GM19438 (cell line): ENCODE data around the gene MAL.

ENCODE experiments used
- ATAC-seq: cut with Tn5 transposase; IDR thresholded peaks from one replicate; pipeline ENCODE4 v1.9.1; 2021; ENCODE audit warnings: low read depth; ENCODE audit not compliant: unreplicated experiment

Gene MAL

DNA sequence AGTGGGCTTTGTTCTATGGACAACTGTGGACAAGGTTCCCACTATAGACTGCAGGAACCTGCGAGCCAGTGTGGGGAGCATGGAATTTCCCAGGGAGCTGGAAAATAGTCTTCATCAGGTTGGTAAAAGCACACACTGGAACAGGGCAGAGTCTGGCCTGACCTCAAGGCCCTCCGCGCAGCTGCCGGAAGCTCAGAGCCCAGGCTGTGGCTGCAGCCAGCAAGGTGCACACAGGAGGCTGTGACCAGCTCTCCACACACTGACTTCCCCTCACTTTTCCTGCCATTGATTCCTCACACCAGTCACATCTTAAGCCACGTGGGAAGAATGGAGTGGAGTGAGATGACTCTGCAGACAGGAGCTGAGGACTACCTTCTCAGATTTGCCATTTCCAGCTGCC, 19.1 kb downstream of the MAL start:
- no peak for ATAC-seq

DNA sequence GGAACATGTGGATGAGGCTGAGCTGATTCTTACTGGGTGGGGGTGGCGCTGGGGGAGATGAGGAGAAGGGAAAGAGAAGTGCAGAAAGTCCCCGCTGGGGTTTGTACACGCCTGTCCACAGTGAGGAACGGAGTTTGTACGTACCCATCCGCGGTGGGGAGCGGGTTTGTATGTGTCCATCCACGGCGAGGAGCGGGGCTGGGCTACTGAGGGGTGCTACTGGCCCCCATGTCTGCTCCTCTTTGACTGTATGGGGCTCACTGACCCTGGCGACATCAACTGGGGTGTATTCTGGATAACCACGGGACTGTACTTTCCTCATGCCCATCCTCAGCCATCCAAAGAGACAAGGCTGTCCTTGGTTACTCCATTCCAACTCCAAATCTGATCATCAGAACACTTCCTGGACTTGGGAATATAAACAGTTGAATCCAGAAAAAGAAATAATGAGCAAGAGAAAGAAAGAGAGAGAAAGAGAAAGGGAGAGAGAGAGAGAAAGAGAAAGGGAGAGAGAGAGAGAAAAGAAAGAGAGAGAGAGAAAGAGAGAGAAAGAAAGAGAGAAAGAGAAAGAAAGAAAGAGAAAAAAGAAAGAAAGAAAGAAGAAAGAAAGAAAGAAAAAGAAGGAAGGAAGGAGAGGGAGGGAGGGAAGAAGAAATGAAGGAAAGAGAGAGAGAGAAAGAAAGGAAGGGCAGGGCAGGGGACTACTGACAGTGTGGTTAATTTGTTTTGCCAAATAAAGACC, 21.0 kb downstream of the MAL start:
- ATAC-seq, result no peak

DNA sequence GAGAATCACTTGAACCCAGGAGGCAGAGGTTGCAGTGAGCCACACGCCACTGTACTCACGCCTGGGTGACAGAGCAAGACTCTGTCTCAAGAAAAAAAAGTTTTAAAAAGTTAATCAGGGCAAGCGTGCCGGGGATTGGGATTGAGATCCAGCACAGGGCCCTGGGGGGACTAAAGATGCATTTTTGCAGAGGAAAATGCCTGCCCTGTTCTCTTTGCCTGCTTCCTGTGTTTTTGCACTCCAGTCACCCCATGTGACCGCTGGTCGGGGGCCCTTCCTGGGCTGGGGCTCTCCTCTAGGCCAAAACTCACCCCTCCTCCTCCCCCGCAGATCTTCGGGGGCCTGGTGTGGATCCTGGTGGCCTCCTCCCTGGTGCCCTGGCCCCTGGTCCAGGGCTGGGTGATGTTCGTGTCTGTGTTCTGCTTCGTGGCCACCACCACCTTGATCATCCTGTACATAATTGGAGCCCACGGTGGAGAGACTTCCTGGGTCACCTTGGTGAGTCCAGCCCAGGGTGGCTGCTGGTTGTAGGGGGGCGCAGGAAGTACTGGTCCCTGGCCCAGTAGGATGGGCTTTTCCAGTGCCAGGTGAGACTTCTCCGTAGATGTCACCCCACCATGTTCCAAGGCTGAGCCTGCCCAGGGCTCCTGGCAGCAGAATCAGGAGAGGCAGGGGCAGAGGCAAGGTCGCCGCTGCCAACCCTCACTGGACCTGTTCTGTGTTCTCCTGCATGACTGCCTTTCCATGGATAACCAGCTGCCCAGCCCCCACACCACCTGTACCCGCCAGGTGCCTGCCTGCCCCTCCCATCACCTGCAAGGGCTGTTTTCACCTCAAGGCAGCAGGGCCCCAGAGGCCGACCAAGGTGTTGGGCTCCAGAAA, 22.4 kb downstream of the MAL start:
- no peak for ATAC-seq

DNA sequence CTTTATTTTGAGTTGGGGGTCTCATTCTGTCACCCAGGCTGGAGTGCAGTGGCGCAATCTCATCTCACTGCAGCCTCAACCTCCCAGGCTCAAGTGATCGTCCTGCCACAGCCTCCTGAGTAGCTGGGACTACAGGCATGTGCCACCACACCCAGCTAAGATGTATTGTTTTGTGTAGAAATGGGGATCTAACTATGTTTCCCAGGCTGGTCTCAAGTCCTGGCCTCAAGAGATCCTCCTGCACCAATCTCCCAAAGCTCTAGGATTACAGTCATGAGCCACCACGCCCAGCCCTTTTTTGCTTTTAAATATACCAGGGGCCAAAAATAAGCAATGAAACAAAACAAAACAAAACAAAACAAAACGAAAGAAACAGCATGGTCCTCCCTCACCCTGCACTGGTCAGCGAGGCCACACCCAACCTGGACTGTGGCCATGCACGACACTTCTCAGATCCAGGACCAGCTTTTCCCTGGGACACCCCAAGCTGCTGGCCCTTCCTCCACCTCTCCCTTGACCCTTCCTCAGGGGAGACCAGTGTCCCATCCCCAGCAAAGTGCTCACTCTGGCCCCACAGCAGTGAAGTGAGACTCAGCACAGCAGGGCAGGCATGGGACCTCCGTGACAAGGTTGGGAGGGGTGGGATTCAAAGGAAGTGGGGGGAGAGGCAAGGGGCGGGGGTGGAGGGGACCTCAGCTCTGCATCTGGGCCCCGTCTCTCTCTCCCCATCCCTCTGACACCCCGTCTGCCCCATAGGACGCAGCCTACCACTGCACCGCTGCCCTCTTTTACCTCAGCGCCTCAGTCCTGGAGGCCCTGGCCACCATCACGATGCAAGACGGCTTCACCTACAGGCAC, 23.5 kb downstream of the MAL start:
- ATAC-seq, result no peak

DNA sequence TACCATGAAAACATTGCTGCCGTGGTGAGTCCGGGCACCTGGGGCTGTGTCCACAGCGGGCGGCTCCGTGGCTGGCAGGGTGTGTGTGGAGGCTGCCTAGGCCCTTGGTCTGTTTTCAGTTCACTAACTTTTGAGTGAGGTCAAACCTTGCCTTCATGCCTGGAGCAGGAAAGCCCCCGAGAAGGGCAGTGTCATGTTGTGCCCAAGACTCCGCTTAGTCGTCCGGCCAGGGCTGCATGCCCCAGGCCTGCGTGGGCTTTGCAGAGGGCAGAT, 24.1 kb downstream of the MAL start:
- no peak for ATAC-seq

DNA sequence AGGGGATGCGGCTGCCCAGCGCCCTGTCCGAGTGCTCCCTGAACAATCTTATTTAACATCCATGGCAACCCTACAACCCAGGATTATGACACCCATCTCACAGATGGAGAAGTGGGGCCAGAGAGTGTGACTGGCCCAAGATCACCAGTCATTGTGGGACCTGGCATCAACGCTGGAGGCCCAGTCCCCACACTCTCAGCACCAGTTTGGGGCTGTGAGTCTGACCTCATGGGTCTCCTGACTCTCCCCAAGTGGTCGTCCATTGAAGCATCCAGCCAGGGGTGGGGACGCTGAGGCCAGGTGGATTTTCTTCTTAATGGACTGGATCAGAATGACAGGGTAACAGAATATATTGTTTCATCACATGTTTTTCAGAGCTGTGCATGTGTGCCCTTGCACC, 24.5 kb downstream of the MAL start:
- ATAC-seq, result no peak

DNA sequence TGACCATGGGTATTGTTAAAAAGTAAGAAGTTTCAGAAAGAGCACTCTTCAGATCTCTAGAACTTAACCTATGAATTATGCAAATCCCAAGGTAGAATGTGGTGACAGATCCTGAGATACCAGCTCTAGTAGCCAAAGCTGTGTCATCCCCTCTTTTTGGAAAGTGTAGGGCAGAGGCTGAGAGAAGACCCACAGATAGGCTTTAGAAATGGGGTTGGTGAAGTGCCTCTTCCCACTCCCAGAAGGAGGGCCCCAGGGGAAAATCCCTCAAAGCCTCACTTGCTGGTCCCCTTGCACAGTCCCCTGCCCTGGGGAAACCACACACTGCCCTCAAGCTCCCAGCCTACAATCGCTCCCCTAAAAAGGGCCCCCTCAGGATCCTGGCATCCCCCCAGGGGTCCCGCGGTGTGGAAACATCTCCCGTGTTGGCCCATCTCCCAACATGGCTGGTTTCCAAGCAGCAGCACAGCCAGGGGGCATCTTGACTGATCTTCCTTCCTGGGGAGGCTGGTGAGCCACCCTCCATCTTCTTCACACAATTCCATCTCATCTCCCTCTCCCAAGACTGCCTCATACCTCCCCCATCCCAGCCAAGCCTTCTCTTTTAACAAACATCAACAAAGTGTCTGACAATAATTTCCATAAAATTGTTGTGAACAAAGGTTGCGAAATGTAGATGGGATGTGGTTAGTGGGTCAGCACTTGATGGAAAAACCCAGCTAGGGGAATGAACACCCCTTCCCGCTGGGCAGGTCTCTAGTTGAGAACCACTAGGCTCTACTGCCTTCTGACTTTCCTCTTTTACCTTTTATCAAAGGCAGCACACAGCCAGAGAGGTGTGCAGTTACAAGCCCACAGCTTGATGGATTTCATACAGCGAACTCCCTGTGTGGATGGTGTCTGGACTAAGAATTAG, 25.1 kb downstream of the MAL start:
- ATAC-seq, result no peak

DNA sequence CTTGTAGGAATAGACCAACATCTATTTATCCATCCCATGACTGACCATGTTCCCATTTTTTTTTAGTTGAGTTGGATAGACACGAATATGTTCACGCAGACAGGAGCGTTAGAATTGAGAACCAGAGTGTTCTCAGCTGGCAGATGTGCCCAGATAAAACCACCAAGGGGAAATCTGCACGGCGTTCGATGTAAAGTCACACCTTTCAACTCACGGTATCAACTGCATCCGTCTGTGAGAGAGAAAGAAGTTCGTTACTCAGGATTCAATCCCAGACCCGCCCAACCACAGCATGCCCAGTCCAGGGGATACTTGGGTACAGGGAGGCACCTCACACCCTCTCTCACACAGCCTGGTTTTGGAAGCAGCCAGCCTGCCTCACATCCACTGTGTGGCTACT, 26.1 kb downstream of the MAL start:
- ATAC-seq, result no peak

DNA sequence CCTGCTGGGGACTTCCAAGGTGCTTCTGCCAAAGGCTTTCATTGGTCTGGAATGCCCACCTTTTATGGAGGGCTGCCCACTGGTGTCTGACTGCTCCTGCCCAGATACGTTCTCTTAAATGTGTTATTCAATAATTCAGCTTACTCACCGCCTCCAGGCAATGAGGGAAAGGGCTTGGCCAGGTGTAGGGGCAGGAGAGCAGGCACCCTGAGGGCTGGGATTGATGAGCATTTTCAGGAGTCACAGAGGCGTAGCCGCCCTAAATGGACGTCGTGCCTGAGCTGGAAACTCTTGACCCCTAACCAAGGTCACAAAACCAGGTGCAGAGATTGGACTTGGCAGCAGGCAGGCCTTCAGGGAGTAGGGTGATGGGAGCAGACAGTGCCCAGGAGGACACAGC, 26.8 kb downstream of the MAL start:
- ATAC-seq, result no peak

DNA sequence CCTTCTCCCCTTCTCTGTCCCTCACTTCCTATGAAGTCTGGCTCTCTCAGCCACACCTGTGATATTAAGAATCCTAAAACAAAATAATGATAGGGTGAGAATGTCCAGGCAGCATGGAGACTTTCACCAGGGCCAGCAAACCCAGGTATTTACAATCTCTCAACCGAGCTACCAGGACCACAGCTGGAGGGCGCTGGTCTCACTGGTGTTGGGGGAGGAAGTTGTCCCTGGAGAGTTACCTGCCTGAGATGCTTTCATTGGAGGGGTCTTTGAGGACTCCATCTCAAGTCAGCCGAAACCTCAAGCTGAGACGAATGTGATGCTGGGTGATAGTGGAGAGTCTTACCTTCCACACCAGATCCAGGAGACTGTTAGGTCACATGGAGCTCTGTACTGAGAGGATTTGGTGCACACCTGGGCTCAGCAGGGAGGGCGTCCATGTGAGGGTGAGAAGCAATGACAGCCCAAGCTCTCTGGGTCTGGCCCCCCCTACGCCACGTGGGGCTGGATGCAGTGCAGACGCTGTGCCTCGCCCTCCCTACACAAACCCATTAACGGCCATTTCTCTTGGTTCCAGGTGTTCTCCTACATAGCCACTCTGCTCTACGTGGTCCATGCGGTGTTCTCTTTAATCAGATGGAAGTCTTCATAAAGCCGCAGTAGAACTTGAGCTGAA, 27.4 kb downstream of the MAL start:
- ATAC-seq, result no peak

DNA sequence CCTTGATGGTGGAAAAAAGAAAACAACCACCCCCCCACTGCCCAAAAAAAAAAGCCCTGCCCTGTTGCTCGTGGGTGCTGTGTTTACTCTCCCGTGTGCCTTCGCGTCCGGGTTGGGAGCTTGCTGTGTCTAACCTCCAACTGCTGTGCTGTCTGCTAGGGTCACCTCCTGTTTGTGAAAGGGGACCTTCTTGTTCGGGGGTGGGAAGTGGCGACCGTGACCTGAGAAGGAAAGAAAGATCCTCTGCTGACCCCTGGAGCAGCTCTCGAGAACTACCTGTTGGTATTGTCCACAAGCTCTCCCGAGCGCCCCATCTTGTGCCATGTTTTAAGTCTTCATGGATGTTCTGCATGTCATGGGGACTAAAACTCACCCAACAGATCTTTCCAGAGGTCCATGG, 28.0 kb downstream of the MAL start:
- ATAC-seq, result no peak

DNA sequence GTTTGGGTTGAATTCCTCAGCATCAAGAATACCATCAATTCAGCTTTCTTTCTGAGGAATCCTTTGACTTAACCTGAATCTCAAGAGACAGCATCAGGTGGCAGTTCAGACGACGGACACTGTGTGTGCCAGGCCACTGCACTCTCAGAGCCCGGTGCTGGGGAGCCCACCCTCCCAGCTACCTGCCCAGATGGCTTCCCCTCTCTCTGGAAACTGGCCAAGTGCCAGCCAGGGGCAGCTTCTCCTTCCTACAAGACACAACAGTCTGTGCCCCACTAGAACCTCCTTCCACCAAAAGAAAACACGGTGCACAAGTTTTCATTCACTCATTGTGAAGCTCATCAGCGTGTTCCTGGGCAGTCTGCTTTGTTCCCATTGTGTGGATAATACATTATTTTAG, 28.5 kb downstream of the MAL start:
- ATAC-seq, result no peak

DNA sequence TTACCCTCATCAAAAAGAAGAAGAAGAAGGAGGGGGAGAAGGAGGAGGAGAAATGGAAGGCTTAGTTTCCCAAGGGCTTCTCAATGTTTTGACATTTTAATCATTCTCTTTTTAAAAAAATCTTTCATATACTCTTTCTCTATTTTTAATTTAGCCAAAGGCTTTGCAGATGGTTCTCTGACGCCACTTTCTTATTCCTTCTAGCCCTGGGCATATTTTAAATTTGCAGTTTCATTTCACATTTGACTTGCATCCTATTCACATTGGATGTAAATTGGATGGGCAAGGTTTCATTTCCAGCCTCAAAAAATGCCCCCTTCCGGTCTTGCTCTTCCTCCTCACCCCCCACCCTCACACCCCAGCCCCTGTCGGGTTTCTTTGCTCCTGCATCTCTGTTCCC, 29.8 kb downstream of the MAL start:
- no peak for ATAC-seq

DNA sequence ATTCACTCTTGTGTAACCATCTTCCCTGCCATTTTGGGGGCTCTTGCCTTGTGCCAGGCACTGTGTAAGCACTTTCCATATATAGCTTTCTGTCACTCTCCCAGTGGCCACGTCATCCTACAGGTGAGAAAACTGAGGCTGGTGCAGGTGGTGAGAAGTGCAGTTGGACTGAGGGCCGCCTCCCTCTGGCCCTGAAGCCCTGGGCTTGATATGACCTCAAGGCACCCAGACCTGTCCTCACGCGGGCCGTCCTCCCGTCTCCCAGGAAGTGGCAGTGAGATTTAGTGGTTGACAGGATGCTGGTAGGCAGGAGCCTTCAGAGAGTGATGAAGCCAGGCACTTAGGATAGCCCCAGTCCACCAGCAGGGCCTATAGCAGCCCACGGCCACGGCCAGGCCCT, 30.5 kb downstream of the MAL start:
- ATAC-seq, result no peak

DNA sequence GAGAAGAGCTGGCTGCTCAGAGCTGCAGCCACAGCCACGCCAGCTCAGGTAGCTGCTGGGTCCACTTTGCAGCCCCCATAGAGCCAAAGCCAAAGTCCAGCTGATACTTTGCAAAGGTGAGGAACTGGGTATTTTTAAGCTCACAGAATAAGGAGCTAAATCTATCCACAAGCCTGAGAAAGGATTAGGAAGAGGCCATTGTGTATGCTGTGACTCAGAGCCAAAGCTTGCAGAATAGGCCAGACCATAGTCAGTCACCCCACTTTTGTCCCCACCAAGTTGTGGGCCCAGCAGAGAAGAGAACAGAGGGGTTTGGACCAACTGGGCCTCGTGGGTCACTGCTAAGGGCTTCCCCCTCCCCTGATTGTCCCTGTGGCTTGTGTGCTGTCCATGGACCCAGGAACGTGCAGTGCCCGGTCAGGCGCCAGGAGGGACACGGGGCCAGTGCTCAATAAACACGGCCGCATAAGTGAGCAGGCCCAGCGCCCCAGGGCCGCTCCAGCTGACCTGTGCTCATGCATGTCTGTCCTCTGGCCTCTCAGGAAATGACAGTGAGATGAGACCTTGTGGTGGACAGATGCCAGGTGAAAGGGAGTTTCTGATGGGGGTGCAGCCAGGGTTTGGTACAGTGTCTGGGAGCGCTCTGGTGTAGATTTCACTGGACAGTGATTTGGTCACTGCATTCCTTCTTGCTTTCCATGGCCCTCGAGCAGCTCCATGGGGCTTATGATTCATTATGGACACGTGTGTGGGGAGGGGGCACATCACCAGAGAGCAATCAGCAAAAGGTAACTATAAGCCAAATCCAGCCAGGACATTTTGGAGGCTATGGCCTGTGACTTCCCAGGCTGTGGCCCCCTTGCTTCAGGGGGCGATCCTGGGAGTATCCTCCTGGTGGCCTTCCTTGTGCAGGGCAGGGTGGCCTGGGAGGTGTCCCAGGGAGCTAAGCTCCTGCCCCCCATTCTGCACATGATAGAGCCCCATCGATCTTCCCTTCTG, 31.3 kb downstream of the MAL start:
- no peak for ATAC-seq

DNA sequence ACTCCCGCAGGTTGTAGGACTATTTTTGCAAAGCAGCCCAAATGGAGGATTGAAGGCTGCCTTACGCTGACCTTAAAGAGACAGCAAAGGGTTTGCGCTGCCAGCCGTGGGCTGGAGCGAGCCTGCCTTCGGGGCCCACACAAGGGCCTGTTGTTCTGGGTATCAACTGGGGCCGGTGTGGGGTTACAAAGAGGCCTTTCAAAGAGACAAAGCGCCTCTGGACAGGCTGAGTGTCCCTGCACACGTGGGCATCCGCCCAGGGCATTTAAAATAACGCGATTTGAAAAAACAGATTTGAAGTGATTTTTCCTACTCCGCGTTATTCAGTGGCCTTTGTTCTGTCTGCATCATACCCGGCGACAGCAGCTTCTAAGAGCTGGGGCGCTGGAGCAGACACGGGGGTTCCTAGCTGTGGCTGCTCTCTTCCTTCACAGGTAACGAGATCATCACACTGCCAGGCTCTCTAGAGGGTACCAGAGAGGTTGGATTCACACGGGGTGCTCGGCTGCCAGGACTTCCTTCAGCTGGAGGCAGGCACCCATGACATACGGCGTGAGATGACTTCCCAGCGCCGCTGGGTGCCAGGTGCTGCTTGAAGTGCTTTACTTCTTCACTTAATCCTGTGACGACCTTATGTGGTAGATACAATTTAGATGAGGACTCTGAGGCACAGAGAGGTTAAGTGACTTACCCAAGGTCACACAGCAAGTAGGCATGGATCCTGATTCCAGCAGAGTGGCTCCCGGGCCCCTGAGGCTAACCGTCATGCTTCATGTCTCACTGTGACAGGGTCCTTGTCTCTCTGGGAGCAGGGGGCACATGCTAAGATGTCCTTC, 32.2 kb downstream of the MAL start:
- no peak for ATAC-seq

DNA sequence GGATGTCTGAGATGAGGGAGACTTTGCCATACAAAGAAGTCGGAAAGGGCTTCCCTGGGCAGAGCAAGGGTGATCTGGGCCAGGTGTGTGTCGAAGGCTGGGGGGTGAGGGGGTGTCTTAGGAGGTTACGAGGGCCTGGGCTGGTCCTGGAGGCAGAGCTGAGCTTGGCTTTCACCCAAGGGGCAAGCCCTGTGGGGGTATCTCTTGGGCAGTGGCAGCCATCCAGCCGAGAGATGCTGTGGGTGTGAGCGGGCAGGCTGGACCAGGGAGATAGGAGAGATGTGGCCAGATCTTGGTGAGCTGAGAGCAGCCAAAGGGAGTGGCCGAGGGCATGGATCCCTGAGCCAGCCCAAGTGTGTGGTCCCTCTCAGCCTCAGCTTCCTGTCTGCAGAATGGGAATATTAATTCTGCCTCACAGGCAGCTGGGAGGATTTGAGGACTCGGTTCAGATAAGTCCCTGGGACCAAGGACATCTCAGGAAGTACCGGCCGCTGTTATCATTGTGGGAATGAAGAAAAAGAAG, 33.0 kb downstream of the MAL start:
- no peak for ATAC-seq
